ENCODE data around the gene LRRD1.
"Not testable (repeated sequence)": the region's sequence is repeated elsewhere in the genome, so short reads cannot be mapped to it uniquely, and the experiment has no call there.

LRRD1 gene

GRCh38 chr7:92205987-92206386, 27.0 kb upstream of the LRRD1 start:
- no peak overlapping the region for H2AFZ ChIP-seq (ENCODE audit: low read depth, low read length, severe bottlenecking)
- no peak for TF ChIP-seq EZH2phosphoT487 (conservative IDR thresholded peaks at IDR 0.05; ENCODE audit: low read length)
- TF ChIP-seq CTCF (IDR thresholded peaks at IDR 0.05; ENCODE audit: insufficient read depth, low read length, poor library complexity, severe bottlenecking): no peak
- no peak overlapping the region for H3K27ac ChIP-seq (ENCODE audit: low read depth, low read length)
- 0 out of 2 replicates have a peak, but pooled peaks cover 5% of the 10 kb centered on the region for H3K9me3 ChIP-seq (ENCODE audit: insufficient read depth, low read length)
- H3K4me2 ChIP-seq (ENCODE audit: low read depth, low read length, poor library complexity, severe bottlenecking): no peak overlapping the region
- no peak overlapping the region for H3K9ac ChIP-seq (ENCODE audit: low read length)
- H4K20me1 ChIP-seq (ENCODE audit: low read depth, low read length): no peaks in the 10 kb centered on the region
- no peaks in the 10 kb centered on the region for H3K27me3 ChIP-seq (ENCODE audit: low read length)
- no peaks in the 10 kb centered on the region for H3K9me2 ChIP-seq (replicated peaks; ENCODE audit: insufficient read depth, low read length)
- H3F3A ChIP-seq (ENCODE audit: insufficient read depth): no peaks in the 10 kb centered on the region; the same call in 1 of the 2 replicates
- H3K79me2 ChIP-seq (ENCODE audit: insufficient read depth, low read length): peaks cover 15% of the 10 kb centered on the region; the same call in 1 of the 2 replicates
- H3K4me3 ChIP-seq (ENCODE audit: insufficient read depth, low read length, poor library complexity, severe bottlenecking): no peak overlapping the region
- peaks cover 69% of the 10 kb centered on the region for H3K36me3 ChIP-seq (ENCODE audit: low read length)

- H3K36me3 ChIP-seq (ENCODE audit: low read length): peaks cover 41% of the 10 kb centered on the region
- TF ChIP-seq EZH2phosphoT487 (conservative IDR thresholded peaks at IDR 0.05; ENCODE audit: low read length) (no peak), CTCF (IDR thresholded peaks at IDR 0.05; ENCODE audit: insufficient read depth, low read length, poor library complexity, severe bottlenecking) (no peak)
- H3K27ac ChIP-seq (ENCODE audit: low read depth, low read length): no peak overlapping the region
- H2AFZ ChIP-seq (ENCODE audit: low read depth, low read length, severe bottlenecking): no peak overlapping the region
- no peak overlapping the region for H3K9ac ChIP-seq (ENCODE audit: low read length)
- H4K20me1 ChIP-seq (ENCODE audit: low read depth, low read length): no peaks in the 10 kb centered on the region
- no peaks in the 10 kb centered on the region for H3K9me3 ChIP-seq (ENCODE audit: insufficient read depth, low read length)
- H3F3A ChIP-seq (ENCODE audit: insufficient read depth): no peaks in the 10 kb centered on the region
- H3K4me2 ChIP-seq (ENCODE audit: low read depth, low read length, poor library complexity, severe bottlenecking): no peak overlapping the region
- no peaks in the 10 kb centered on the region for H3K27me3 ChIP-seq (ENCODE audit: low read length)
- no peaks in the 10 kb centered on the region for H3K9me2 ChIP-seq (replicated peaks; ENCODE audit: insufficient read depth, low read length)
- H3K4me3 ChIP-seq (ENCODE audit: insufficient read depth, low read length, poor library complexity, severe bottlenecking): no peak overlapping the region
- H3K79me2 ChIP-seq (ENCODE audit: insufficient read depth, low read length): no peaks in the 10 kb centered on the region
These were observed 21.8 kb upstream of the LRRD1 start for GRCh38 chr7:92200791-92201190.

- Histone ChIP-seq H3K9me3 (ENCODE audit: insufficient read depth, low read length) (peaks cover 5% of the 10 kb centered on the region; the same call in 1 of the 2 replicates), H3K4me2 (ENCODE audit: low read depth, low read length, poor library complexity, severe bottlenecking) (no peak overlapping the region), H3K27me3 (ENCODE audit: low read length) (no peaks in the 10 kb centered on the region), H3K9ac (ENCODE audit: low read length) (no peak overlapping the region), H3K9me2 (replicated peaks; ENCODE audit: insufficient read depth, low read length) (no peaks in the 10 kb centered on the region), H3K27ac (ENCODE audit: low read depth, low read length) (no peak overlapping the region), H3F3A (ENCODE audit: insufficient read depth) (no peaks in the 10 kb centered on the region), H3K36me3 (ENCODE audit: low read length) (peaks cover 13% of the 10 kb centered on the region), H3K79me2 (ENCODE audit: insufficient read depth, low read length) (no peaks in the 10 kb centered on the region), H4K20me1 (ENCODE audit: low read depth, low read length) (no peaks in the 10 kb centered on the region), H3K4me3 (ENCODE audit: insufficient read depth, low read length, poor library complexity, severe bottlenecking) (no peak overlapping the region), H2AFZ (ENCODE audit: low read depth, low read length, severe bottlenecking) (no peak overlapping the region)
- TF ChIP-seq EZH2phosphoT487 (conservative IDR thresholded peaks at IDR 0.05; ENCODE audit: low read length): no peak
- no peak for TF ChIP-seq CTCF (IDR thresholded peaks at IDR 0.05; ENCODE audit: insufficient read depth, low read length, poor library complexity, severe bottlenecking)
These were observed 13.4 kb upstream of the LRRD1 start for GRCh38 chr7:92192326-92192725.

- H4K20me1 ChIP-seq (ENCODE audit: low read depth, low read length); H3K36me3 ChIP-seq (ENCODE audit: low read length); H3F3A ChIP-seq (ENCODE audit: insufficient read depth); H3K79me2 ChIP-seq (ENCODE audit: insufficient read depth, low read length); H3K9me2 ChIP-seq (replicated peaks; ENCODE audit: insufficient read depth, low read length); H3K27me3 ChIP-seq (ENCODE audit: low read length); H3K27ac ChIP-seq (ENCODE audit: low read depth, low read length); H2AFZ ChIP-seq (ENCODE audit: low read depth, low read length, severe bottlenecking); H3K9ac ChIP-seq (ENCODE audit: low read length); H3K4me2 ChIP-seq (ENCODE audit: low read depth, low read length, poor library complexity, severe bottlenecking); H3K9me3 ChIP-seq (ENCODE audit: insufficient read depth, low read length); H3K4me3 ChIP-seq (ENCODE audit: insufficient read depth, low read length, poor library complexity, severe bottlenecking): not testable (repeated sequence)
These were observed 10.3 kb upstream of the LRRD1 start for GRCh38 chr7:92189246-92189645.

GRCh38 chr7:92184294-92184693, 5.4 kb upstream of the LRRD1 start:
- H3K27ac ChIP-seq (ENCODE audit: low read depth, low read length); H4K20me1 ChIP-seq (ENCODE audit: low read depth, low read length); H3K9ac ChIP-seq (ENCODE audit: low read length); H3K4me2 ChIP-seq (ENCODE audit: low read depth, low read length, poor library complexity, severe bottlenecking); H3K27me3 ChIP-seq (ENCODE audit: low read length); H3K36me3 ChIP-seq (ENCODE audit: low read length); H3K9me3 ChIP-seq (ENCODE audit: insufficient read depth, low read length); H2AFZ ChIP-seq (ENCODE audit: low read depth, low read length, severe bottlenecking); H3K9me2 ChIP-seq (replicated peaks; ENCODE audit: insufficient read depth, low read length); H3K4me3 ChIP-seq (ENCODE audit: insufficient read depth, low read length, poor library complexity, severe bottlenecking); H3K79me2 ChIP-seq (ENCODE audit: insufficient read depth, low read length): not testable (repeated sequence)
- H3F3A ChIP-seq (ENCODE audit: insufficient read depth): peaks cover 15% of the 10 kb centered on the region

All from SU-DHL-6 (cell line).